Muscle layer of colon (tissue), 2 donors: ENCODE measurements around the gene CAV1.

Source experiments
- H3K27ac ChIP-seq: one replicate; pipeline ENCODE4 v1.7.0; 2013; ENCODE audit warnings: low read depth, mild to moderate bottlenecking, low read length, moderate library complexity
- H3K27me3 ChIP-seq, 2 donors: one replicate each; pipeline ENCODE4 v1.7.0; 2013; ENCODE audit warnings: low read length in 2 of 2, mild to moderate bottlenecking in 2 of 2; ENCODE audit not compliant: insufficient read depth in 2 of 2, control insufficient read depth in 1 of 2
- H3K36me3 ChIP-seq: one replicate; pipeline ENCODE4 v1.7.0; 2013; ENCODE audit warnings: mild to moderate bottlenecking, low read length; ENCODE audit not compliant: insufficient read depth
- H3K4me1 ChIP-seq: one replicate; pipeline ENCODE4 v1.7.0; 2013; ENCODE audit warnings: mild to moderate bottlenecking, low read length; ENCODE audit not compliant: insufficient read depth
- H3K4me3 ChIP-seq, 2 donors: one replicate each; pipeline ENCODE4 v1.7.0; 2013; ENCODE audit warnings: low read length in 2 of 2, low read depth in 1 of 2, mild to moderate bottlenecking in 1 of 2, moderate library complexity in 1 of 2
- H3K9ac ChIP-seq: one replicate; pipeline ENCODE4 v1.7.0; 2013; ENCODE audit warnings: low read length
- H3K9me3 ChIP-seq: one replicate; pipeline ENCODE4 v1.7.0; 2013; ENCODE audit warnings: mild to moderate bottlenecking, low read length
- donor health status: abdominal sarcoma.
- donor health status: Adenocarcinoma of cecum.

The CAV1 gene

GRCh38 chr7:116549370-116549769 lies 24.5 kb downstream of the CAV1 start:
- Histone ChIP-seq H3K36me3 (peaks cover 46% of the 10 kb centered on the region), H3K27ac (no peak overlapping the region), H3K9ac (no peak overlapping the region), H3K27me3 (no peaks in the 10 kb centered on the region), H3K4me3 (no peak overlapping the region), H3K9me3 (no peaks in the 10 kb centered on the region), H3K4me1 (peaks cover 81% of the 10 kb centered on the region)

GRCh38 chr7:116551692-116552091 lies 26.9 kb downstream of the CAV1 start:
- Histone ChIP-seq H3K27ac (peak overlapping the region; percentile 10), H3K9ac (no peak overlapping the region), H3K36me3 (peaks cover 38% of the 10 kb centered on the region), H3K27me3 (no peaks in the 10 kb centered on the region), H3K4me1 (peaks cover 71% of the 10 kb centered on the region), H3K4me3 (no peak overlapping the region), H3K9me3 (no peaks in the 10 kb centered on the region)

- Histone ChIP-seq H3K9me3 (no peaks in the 10 kb centered on the region), H3K27ac (no peak overlapping the region), H3K4me1 (peaks cover 68% of the 10 kb centered on the region), H3K27me3 (no peaks in the 10 kb centered on the region), H3K36me3 (peaks cover 32% of the 10 kb centered on the region), H3K9ac (no peak overlapping the region), H3K4me3 (no peak overlapping the region)
Measured at GRCh38 chr7:116552602-116553001, 27.8 kb downstream of the CAV1 start.

- Histone ChIP-seq H3K9ac (no peak overlapping the region), H3K36me3 (peaks cover 25% of the 10 kb centered on the region), H3K4me1 (peaks cover 60% of the 10 kb centered on the region), H3K27ac (peak overlapping the region; percentile 21), H3K4me3 (no peak overlapping the region), H3K9me3 (no peaks in the 10 kb centered on the region), H3K27me3 (no peaks in the 10 kb centered on the region)
Measured at GRCh38 chr7:116553168-116553964, 28.5 kb downstream of the CAV1 start.

- H3K9ac ChIP-seq, result no peak overlapping the region
- H3K27ac ChIP-seq, result no peak overlapping the region
- peaks cover 67% of the 10 kb centered on the region for H3K4me1 ChIP-seq
- no peak overlapping the region for H3K4me3 ChIP-seq
- H3K9me3 ChIP-seq, result no peaks in the 10 kb centered on the region
- peaks cover 22% of the 10 kb centered on the region for H3K36me3 ChIP-seq
- no peaks in the 10 kb centered on the region for H3K27me3 ChIP-seq
Measured at GRCh38 chr7:116554436-116554835, 29.6 kb downstream of the CAV1 start.

- Histone ChIP-seq H3K4me1 (peaks cover 70% of the 10 kb centered on the region), H3K27ac (no peak overlapping the region), H3K36me3 (peaks cover 26% of the 10 kb centered on the region)
Measured at GRCh38 chr7:116554911-116555310, 30.1 kb downstream of the CAV1 start.

GRCh38 chr7:116557066-116557585 lies 32.3 kb downstream of the CAV1 start:
- no peak overlapping the region for H3K27ac ChIP-seq
- peaks cover 22% of the 10 kb centered on the region for H3K36me3 ChIP-seq

More at GRCh38 chr7:116554911-116555310, 30.1 kb downstream of the CAV1 start:
- Histone ChIP-seq H3K4me3 (no peak overlapping the region), H3K9me3 (no peaks in the 10 kb centered on the region), H3K9ac (no peak overlapping the region), H3K27me3 (no peaks in the 10 kb centered on the region)

GRCh38 chr7:116557901-116558300 lies 33.1 kb downstream of the CAV1 start:
- Histone ChIP-seq H3K4me1 (peaks cover 54% of the 10 kb centered on the region), H3K36me3 (peaks cover 20% of the 10 kb centered on the region), H3K27ac (no peak overlapping the region), H3K4me3 (no peak overlapping the region), H3K27me3 (no peaks in the 10 kb centered on the region), H3K9me3 (no peaks in the 10 kb centered on the region), H3K9ac (no peak overlapping the region)

More at GRCh38 chr7:116557066-116557585, 32.3 kb downstream of the CAV1 start:
- Histone ChIP-seq H3K27me3 (no peaks in the 10 kb centered on the region), H3K4me1 (peaks cover 62% of the 10 kb centered on the region), H3K9me3 (no peaks in the 10 kb centered on the region), H3K9ac (no peak overlapping the region), H3K4me3 (no peak overlapping the region)

GRCh38 chr7:116560021-116560970 lies 35.5 kb downstream of the CAV1 start:
- Histone ChIP-seq H3K4me1 (peaks cover 34% of the 10 kb centered on the region), H3K27ac (peak overlapping the region; percentile 74), H3K36me3 (peaks cover 11% of the 10 kb centered on the region), H3K4me3 (no peak overlapping the region), H3K27me3 (no peaks in the 10 kb centered on the region), H3K9ac (no peak overlapping the region), H3K9me3 (no peaks in the 10 kb centered on the region)

GRCh38 chr7:116561697-116562483 lies 37.1 kb downstream of the CAV1 start:
- Histone ChIP-seq H3K27ac (no peak overlapping the region), H3K36me3 (peaks cover 11% of the 10 kb centered on the region), H3K9me3 (no peaks in the 10 kb centered on the region)

More at GRCh38 chr7:116561697-116562483, 37.1 kb downstream of the CAV1 start:
- Histone ChIP-seq H3K9ac (no peak overlapping the region), H3K4me1 (peaks cover 32% of the 10 kb centered on the region), H3K27me3 (no peaks in the 10 kb centered on the region), H3K4me3 (no peak overlapping the region)
